Activated naive CD4-positive, alpha-beta T cell treated with anti-CD3 and anti-CD28 coated beads for 36 hours (primary cell): ENCODE measurements around the gene RPL36A. TPM values are rescaled to one million over a fixed set of nuclear protein-coding genes. Genes with fewer than 3 reads are reported as not detected.

Experiments
- CTCF ChIA-PET: fragments of 350-600 bp; sonication (Branson Sonifier 250); formaldehyde crosslinking; loops from one replicate; lab custom pipeline; 2021; ENCODE audit warnings: antibody characterized with exemption; lab: Charles Lee
- DNase-seq: peaks from one replicate; pipeline ENCODE4 v3.0.0-alpha.2; 2020
- H3K27ac Mint-ChIP-seq: one replicate; pipeline ENCODE4 v1.8.0; 2021; ENCODE audit warnings: mild to moderate bottlenecking, mixed read lengths
- H3K27me3 Mint-ChIP-seq: one replicate; pipeline ENCODE4 v1.8.0; 2021; ENCODE audit warnings: low read depth, mixed read lengths
- H3K36me3 Mint-ChIP-seq: one replicate; pipeline ENCODE4 v1.8.0; 2021; ENCODE audit warnings: low read depth, mixed read lengths
- H3K4me1 Mint-ChIP-seq: one replicate; pipeline ENCODE4 v1.8.0; 2021; ENCODE audit warnings: low read depth, mixed read lengths
- H3K4me3 Mint-ChIP-seq: one replicate; pipeline ENCODE4 v1.8.0; 2021; ENCODE audit warnings: mild to moderate bottlenecking, moderate library complexity, mixed read lengths
- H3K9me3 Mint-ChIP-seq: one replicate; pipeline ENCODE4 v1.8.0; 2021; ENCODE audit warnings: mixed read lengths
- intact Hi-C: fragments of 100-400 bp; cut with micrococcal nuclease; formaldehyde crosslinking; loops from one replicate; pipeline ENCODE4 v1.15.1; 2023
- total RNA-seq, 2 experiments: library from RNA; stranded (reverse); gene quantifications; one replicate each; pipeline ENCODE4 v1.2.3, GENCODE V29; 2021

Gene RPL36A
- total RNA-seq, 2 experiments from 2014 or later, result 446 to 500 TPM

- DNase-seq, result no peak
Measured at GRCh38 chrX:101395789-101396188, 5.0 kb downstream of the RPL36A start.

GRCh38 chrX:101397779-101398178 is 7.0 kb downstream of the RPL36A start:
- Mint-ChIP-seq H3K4me1 (peaks cover 12% of the 10 kb centered on the region), H3K36me3 (peaks cover 26% of the 10 kb centered on the region), H3K4me3 (no peak overlapping the region), H3K27ac (no peak overlapping the region), H3K27me3 (no peaks in the 10 kb centered on the region), H3K9me3 (no peaks in the 10 kb centered on the region)
- intact Hi-C loops, result no loop called here
- CTCF ChIA-PET, result interaction anchor here (0.7 kb wide), 1 partner anchor 198 kb away, joined by 4 read pairs; no protein-coding TSS in a partner anchor
- no peak for DNase-seq

More at GRCh38 chrX:101395789-101396188, 5.0 kb downstream of the RPL36A start:
- H3K4me3 Mint-ChIP-seq, result no peak overlapping the region
- H3K27me3 Mint-ChIP-seq, result no peaks in the 10 kb centered on the region
- intact Hi-C loops, result no loop called here
- peaks cover 18% of the 10 kb centered on the region for H3K4me1 Mint-ChIP-seq
- peaks cover 43% of the 10 kb centered on the region for H3K36me3 Mint-ChIP-seq
- peak overlapping the region; percentile 70 for H3K27ac Mint-ChIP-seq
- CTCF ChIA-PET, result no interaction called here
- no peaks in the 10 kb centered on the region for H3K9me3 Mint-ChIP-seq

DNA sequence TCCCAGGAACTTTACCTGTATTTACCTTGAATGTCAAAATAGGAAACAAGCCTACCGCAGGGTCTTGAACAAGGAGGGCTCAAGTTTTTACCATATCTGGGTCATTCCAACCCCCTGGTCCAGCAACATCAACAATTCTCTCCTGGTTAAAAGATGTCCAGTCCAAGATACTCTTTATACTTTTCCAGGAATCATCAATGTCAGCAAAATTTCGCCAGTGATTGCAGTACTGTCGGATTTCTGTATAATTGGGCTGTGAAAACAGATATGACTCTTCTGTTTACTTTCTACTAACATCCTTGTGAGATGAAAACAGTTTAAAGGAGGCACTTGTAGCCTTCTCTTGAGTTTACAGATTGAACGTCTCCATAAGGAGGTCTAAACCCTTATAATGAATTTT is 7.9 kb downstream of the RPL36A start:
- Mint-ChIP-seq H3K4me1 (peaks cover 4% of the 10 kb centered on the region), H3K27ac (no peak overlapping the region), H3K27me3 (no peaks in the 10 kb centered on the region), H3K36me3 (peaks cover 20% of the 10 kb centered on the region), H3K9me3 (no peaks in the 10 kb centered on the region), H3K4me3 (no peak overlapping the region)
- CTCF ChIA-PET, result no interaction called here
- no peak for DNase-seq
- intact Hi-C loops, result no loop called here

DNA sequence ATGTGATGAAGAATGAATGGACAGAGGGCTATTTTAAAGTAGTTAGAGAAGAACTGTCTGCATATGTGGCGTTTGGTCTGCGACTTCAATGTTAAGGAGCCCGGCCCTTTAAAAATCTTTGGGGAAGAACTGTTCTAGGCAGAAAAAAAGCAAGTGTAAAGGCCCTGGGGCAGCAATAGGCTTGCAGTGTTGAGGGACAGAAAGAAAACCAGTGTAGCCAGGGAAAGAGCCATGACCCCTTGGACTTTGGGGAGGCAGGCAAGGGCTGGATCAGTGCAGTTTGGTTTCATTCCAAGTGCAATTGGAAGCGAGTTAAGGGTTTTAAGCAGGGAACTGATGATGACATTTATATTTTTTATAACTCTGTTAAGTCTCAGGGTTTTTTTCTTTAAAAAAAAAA is 9.0 kb downstream of the RPL36A start:
- no peak for DNase-seq
- no peaks in the 10 kb centered on the region for H3K27me3 Mint-ChIP-seq
- intact Hi-C loops, result loop anchor here (10.0 kb wide), 1 partner anchor 475 kb away; the partner anchor contains the start of gene XKRX
- peaks cover 4% of the 10 kb centered on the region for H3K4me1 Mint-ChIP-seq
- no peak overlapping the region for H3K4me3 Mint-ChIP-seq
- H3K9me3 Mint-ChIP-seq, result no peaks in the 10 kb centered on the region
- peaks cover 17% of the 10 kb centered on the region for H3K36me3 Mint-ChIP-seq
- CTCF ChIA-PET, result no interaction called here
- H3K27ac Mint-ChIP-seq, result no peak overlapping the region

DNA sequence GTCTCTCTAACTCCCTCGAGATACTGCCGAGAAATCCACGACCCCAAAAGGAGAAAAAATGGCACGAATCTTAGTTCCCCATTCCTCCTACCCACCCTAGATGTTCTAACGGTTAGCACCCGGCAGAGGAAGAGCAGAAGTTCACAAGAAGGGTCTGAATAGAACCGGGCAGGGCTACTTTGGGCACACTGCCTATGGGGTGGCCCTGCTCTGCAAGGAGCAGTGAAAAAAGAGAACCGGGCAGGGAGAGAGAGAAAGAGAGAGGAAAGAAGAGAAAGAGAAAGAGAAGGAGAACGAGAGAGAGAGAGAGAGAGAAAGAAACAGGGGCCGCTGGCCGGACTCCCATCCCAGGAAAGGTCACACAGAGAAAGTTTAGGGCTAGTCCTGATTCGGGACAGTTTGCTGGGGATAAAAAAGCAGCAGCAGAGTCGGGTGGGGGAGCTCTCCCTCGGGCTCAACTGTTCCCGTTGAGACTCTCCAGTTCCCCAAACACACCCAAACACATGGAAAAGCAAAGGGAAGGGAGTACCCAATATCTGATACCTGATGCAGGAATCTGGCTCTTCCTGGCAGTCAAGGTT is 16.4 kb downstream of the RPL36A start:
- H3K9me3 Mint-ChIP-seq, result no peaks in the 10 kb centered on the region
- no peak for DNase-seq
- no peaks in the 10 kb centered on the region for H3K27me3 Mint-ChIP-seq
- CTCF ChIA-PET, result no interaction called here
- intact Hi-C loops, result loop anchor here (5.0 to 10.0 kb wide), 2 partner anchors 355 to 482 kb away; partner anchors contain the start of genes TRMT2B and XKRX
- peaks cover 22% of the 10 kb centered on the region for H3K4me1 Mint-ChIP-seq
- peak overlapping the region; percentile 99 for H3K4me3 Mint-ChIP-seq
- H3K36me3 Mint-ChIP-seq, result peaks cover 17% of the 10 kb centered on the region
- peak overlapping the region; percentile 92 for H3K27ac Mint-ChIP-seq

DNA sequence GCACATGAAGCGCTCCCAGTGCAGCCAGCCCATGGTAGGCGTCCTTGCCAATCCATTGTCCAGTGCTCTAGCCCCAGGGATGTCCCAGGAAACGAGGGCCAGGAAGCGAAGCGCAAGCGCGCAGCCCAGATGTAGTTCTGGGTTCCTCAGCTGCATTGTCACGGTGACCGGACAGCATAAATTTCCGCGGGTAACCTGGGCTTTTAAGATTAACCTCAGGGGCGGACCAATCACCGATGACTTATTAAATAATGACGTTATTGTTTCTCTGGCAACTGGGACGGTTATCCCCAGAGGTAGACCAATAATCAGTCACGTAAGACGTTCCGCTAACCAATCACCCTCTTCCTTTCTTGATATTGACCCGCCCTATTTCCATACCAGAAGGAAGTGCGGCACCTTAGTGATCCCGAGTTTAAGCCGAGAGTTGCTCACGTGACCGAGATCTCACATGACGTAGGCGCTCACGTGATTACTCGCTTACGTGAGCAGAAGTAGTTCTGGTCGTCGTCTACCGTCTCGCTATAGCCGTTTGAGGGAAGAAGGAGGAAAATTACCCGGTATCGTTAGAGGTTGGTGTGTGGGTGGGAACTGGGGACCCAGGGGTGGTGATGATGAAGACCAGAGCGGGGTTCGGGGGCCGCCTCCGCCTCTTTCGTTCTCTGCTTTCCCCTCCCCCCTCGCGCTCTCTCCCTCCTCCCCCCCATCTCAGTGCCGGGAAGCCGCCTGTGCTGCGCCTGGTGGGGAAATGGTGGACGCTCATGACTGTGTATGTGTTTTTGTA is 17.1 kb downstream of the RPL36A start, which contains the start of the genes GLA and HNRNPH2:
TSS of gene GLA (minus strand) at position 178 of the 784 bp plus-strand sequence. CDS start at position 156, 22 bp downstream.
TSS of gene HNRNPH2 (plus strand) at position 475 of the 784 bp plus-strand sequence. CDS start 3,767 bp downstream, outside the sequence.
- Mint-ChIP-seq H3K27ac (peak within 1 kb of the TSS; percentile 95), H3K36me3 (peaks cover 18% of the 10 kb centered on the region), H3K4me3 (peak within 1 kb of the TSS; percentile 99), H3K27me3 (no peaks in the 10 kb centered on the region), H3K4me1 (peaks cover 28% of the 10 kb centered on the region), H3K9me3 (no peaks in the 10 kb centered on the region)
- DNase-seq, result peak; percentile 94
- intact Hi-C loops, result loop anchor here (1.0 to 10.0 kb wide), 9 partner anchors 10 to 588 kb away; partner anchors contain the start of genes ARMCX2, CSTF2, TIMM8A and TRMT2B
- CTCF ChIA-PET, result no interaction called here

GRCh38 chrX:101408532-101408841 is 17.7 kb downstream of the RPL36A start:
- intact Hi-C loops, result loop anchor here (1.0 to 10.0 kb wide), 9 partner anchors 10 to 588 kb away; partner anchors contain the start of genes ARMCX2, CSTF2, TIMM8A and TRMT2B
- CTCF ChIA-PET, result no interaction called here
- Mint-ChIP-seq H3K9me3 (no peaks in the 10 kb centered on the region), H3K4me3 (peak overlapping the region; percentile 99), H3K4me1 (peaks cover 33% of the 10 kb centered on the region), H3K36me3 (peaks cover 20% of the 10 kb centered on the region), H3K27me3 (no peaks in the 10 kb centered on the region), H3K27ac (peak overlapping the region; percentile 95)
- no peak for DNase-seq

DNA sequence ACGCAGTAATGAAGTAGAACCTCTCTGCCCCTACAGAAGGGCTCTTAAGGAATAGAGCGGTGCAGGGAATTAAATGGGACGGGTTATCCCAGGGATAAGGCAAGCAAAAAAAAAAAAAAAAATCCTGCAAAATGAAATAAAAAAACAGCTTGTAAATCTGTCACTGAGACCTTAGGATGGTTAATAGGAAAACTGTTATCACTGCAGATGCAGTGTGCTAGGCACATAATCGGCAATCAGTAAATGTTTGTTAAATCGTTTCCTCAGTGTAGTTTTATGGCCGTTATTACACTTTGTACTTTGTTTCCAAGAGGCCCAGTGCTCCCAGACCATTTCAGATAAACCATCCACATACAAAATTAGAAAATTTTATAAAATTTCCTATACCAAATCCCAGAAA is 18.2 kb downstream of the RPL36A start:
- H3K9me3 Mint-ChIP-seq, result no peaks in the 10 kb centered on the region
- peaks cover 19% of the 10 kb centered on the region for H3K36me3 Mint-ChIP-seq
- H3K4me1 Mint-ChIP-seq, result peaks cover 36% of the 10 kb centered on the region
- DNase-seq, result no peak
- intact Hi-C loops, result loop anchor here (2.0 to 10.0 kb wide), 3 partner anchors 250 to 484 kb away; partner anchors contain the start of genes ARMCX2, TRMT2B and XKRX
- no peaks in the 10 kb centered on the region for H3K27me3 Mint-ChIP-seq
- peak overlapping the region; percentile 95 for H3K27ac Mint-ChIP-seq
- H3K4me3 Mint-ChIP-seq, result peak overlapping the region; percentile 99
- CTCF ChIA-PET, result no interaction called here

DNA sequence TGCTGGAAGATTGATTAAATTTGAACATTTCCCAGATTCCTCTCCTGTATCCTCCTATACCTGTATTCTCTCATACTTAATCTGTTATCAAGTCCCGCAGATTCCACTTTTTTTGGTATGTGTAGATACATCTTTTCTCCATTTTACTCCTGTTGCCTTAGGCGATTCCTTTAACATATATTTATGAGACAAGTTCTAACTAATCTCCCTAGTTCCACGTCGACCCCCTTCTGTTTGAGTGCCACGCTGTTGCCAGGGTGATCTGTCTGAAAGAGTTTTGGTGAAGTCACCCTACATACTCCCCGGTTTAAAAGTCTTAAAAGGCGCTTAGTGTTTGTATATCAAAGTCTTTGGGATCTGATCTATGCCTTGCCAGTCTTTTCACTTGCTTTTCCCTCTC is 19.6 kb downstream of the RPL36A start:
- intact Hi-C loops, result loop anchor here (10.0 kb wide), 1 partner anchor 1244 kb away; the partner anchor contains the start of gene GPRASP1
- Mint-ChIP-seq H3K9me3 (no peaks in the 10 kb centered on the region), H3K4me1 (peaks cover 43% of the 10 kb centered on the region), H3K27me3 (no peaks in the 10 kb centered on the region), H3K27ac (peak overlapping the region; percentile 87), H3K36me3 (peaks cover 16% of the 10 kb centered on the region), H3K4me3 (peak overlapping the region; percentile 68)
- CTCF ChIA-PET, result no interaction called here
- DNase-seq, result no peak

DNA sequence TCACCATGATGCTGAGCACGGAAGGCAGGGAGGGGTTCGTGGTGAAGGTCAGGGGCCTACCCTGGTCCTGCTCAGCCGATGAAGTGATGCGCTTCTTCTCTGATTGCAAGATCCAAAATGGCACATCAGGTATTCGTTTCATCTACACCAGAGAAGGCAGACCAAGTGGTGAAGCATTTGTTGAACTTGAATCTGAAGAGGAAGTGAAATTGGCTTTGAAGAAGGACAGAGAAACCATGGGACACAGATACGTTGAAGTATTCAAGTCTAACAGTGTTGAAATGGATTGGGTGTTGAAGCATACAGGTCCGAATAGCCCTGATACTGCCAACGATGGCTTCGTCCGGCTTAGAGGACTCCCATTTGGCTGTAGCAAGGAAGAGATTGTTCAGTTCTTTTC is 21.2 kb downstream of the RPL36A start:
- H3K27me3 Mint-ChIP-seq, result no peaks in the 10 kb centered on the region
- H3K9me3 Mint-ChIP-seq, result no peaks in the 10 kb centered on the region
- CTCF ChIA-PET, result interaction anchor here (0.7 to 2.0 kb wide), 2 partner anchors 21 to 27 kb away, joined by 5 to 8 read pairs; partner anchors contain the start of gene RPL36A
- DNase-seq, result no peak
- peaks cover 49% of the 10 kb centered on the region for H3K4me1 Mint-ChIP-seq
- H3K4me3 Mint-ChIP-seq, result no peak overlapping the region
- H3K36me3 Mint-ChIP-seq, result peaks cover 14% of the 10 kb centered on the region
- intact Hi-C loops, result loop anchor here (10.0 kb wide), 1 partner anchor 1243 kb away; the partner anchor contains the start of gene GPRASP1
- peak overlapping the region; percentile 46 for H3K27ac Mint-ChIP-seq

DNA sequence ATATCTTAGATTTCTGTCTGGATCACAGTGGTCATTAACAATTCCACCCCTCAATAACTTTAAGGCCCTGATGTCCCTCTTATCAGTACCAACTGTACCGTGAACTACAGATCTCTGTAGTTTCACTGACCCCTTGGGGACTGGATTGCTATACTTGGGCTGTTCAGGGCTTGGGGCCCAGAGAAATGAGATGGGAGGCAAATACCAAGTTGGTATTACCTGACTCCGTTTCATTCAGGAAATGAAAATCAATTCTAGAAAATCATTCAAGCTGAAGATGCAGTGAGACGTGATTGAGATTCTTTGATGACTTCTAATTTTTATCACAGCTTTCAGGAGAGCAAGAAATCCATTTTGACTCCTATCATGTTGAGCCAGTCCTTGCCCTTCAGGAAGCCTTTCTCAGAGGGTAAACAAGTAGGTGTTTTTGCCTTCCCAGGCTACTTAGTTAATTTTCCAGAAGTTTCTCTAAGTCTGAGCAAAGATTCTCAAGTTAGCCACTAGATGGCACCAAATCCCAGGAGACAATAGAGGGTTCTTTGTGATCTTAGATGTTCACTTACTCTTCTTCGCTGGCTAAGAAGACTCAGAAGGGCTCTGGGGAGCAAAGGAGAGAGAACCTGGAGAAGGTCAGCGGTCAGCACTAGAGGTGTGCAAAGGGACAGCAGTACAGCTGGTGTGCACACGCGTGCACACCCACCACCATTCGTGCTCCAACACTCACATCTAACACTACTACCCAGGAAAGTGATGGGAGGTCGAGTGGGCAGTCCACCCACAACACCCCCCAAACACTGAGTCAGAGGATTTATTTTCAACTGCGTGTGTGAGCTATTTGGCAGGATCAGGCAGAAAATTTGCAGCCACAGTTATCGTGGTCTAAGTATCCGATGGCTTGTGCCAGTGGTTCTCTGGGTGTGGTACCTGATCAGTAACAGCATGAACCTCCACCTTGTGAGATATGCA is 24.7 kb downstream of the RPL36A start:
- Mint-ChIP-seq H3K27me3 (no peaks in the 10 kb centered on the region), H3K9me3 (no peaks in the 10 kb centered on the region), H3K4me1 (peaks cover 60% of the 10 kb centered on the region), H3K27ac (peak overlapping the region; percentile 88), H3K36me3 (peaks cover 13% of the 10 kb centered on the region), H3K4me3 (no peak overlapping the region)
- CTCF ChIA-PET, result interaction anchor here (0.6 to 2.2 kb wide), 14 partner anchors 11 to 646 kb away, joined by 3 to 10 read pairs (median 3); partner anchors contain the start of genes ARMCX2 and ARMCX4
- intact Hi-C loops, result loop anchor here (1.0 to 10.0 kb wide), 10 partner anchors 70 to 1239 kb away; partner anchors contain the start of genes ARMCX1, ARMCX4, BEX5 and GPRASP1
- DNase-seq, result peak; percentile 30
